ENCODE data around the gene LSM14A.

Gene LSM14A

GRCh38 chr19:34134190-34135053 is 37.9 kb upstream of the LSM14A start (continued):
- TF ChIP-seq ZNF214 (tag by site-specific recombination; IDR thresholded peaks at IDR 0.05; ENCODE audit: borderline replicate concordance): no peak
- TF ChIP-seq, protein P1, sequence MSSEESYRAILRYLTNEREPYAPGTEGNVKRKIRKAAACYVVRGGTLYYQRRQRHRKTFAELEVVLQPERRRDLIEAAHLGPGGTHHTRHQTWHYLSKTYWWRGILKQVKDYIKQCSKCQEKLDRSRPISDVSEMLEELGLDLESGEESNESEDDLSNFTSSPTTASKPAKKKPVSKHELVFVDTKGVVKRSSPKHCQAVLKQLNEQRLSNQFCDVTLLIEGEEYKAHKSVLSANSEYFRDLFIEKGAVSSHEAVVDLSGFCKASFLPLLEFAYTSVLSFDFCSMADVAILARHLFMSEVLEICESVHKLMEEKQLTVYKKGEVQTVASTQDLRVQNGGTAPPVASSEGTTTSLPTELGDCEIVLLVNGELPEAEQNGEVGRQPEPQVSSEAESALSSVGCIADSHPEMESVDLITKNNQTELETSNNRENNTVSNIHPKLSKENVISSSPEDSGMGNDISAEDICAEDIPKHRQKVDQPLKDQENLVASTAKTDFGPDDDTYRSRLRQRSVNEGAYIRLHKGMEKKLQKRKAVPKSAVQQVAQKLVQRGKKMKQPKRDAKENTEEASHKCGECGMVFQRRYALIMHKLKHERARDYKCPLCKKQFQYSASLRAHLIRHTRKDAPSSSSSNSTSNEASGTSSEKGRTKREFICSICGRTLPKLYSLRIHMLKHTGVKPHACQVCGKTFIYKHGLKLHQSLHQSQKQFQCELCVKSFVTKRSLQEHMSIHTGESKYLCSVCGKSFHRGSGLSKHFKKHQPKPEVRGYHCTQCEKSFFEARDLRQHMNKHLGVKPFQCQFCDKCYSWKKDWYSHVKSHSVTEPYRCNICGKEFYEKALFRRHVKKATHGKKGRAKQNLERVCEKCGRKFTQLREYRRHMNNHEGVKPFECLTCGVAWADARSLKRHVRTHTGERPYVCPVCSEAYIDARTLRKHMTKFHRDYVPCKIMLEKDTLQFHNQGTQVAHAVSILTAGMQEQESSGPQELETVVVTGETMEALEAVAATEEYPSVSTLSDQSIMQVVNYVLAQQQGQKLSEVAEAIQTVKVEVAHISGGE (tag by site-specific recombination; conservative IDR thresholded peaks at IDR 0.05; ENCODE audit: low read depth): peak; percentile 44
- TF ChIP-seq, protein P2, sequence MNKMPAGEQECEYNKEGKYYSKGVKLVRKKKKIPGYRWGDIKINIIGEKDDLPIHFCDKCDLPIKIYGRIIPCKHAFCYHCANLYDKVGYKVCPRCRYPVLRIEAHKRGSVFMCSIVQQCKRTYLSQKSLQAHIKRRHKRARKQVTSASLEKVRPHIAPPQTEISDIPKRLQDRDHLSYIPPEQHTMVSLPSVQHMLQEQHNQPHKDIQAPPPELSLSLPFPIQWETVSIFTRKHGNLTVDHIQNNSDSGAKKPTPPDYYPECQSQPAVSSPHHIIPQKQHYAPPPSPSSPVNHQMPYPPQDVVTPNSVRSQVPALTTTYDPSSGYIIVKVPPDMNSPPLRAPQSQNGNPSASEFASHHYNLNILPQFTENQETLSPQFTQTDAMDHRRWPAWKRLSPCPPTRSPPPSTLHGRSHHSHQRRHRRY (tag by site-specific recombination; IDR thresholded peaks at IDR 0.05): 0 out of 2 replicates have a peak, but pooled peaks have one; percentile 78
- peak; percentile 96 for TF ChIP-seq ZNF692 (tag by site-specific recombination; IDR thresholded peaks at IDR 0.05)
- no peak for TF ChIP-seq ZNF169 (tag by site-specific recombination; IDR thresholded peaks at IDR 0.05)
- TF ChIP-seq KLF7 (tag by site-specific recombination; IDR thresholded peaks at IDR 0.05; ENCODE audit: borderline replicate concordance): peak; percentile 93; the same call in 1 of the 2 replicates
- no peak for TF ChIP-seq YY1 (tag by site-specific recombination; IDR thresholded peaks at IDR 0.05)
- TF ChIP-seq ZNF670 (tag by site-specific recombination; IDR thresholded peaks at IDR 0.05; ENCODE audit: low read depth): no peak
- no peak for TF ChIP-seq ZNF16 (tag by site-specific recombination; IDR thresholded peaks at IDR 0.05; ENCODE audit: low read depth)
- no peak for TF ChIP-seq PRDM1 (tag by site-specific recombination; IDR thresholded peaks at IDR 0.05)
- TF ChIP-seq ZNF18 (tag by site-specific recombination; IDR thresholded peaks at IDR 0.05): 0 out of 2 replicates have a peak, but pooled peaks have one; percentile 11
- TF ChIP-seq, protein P3, sequence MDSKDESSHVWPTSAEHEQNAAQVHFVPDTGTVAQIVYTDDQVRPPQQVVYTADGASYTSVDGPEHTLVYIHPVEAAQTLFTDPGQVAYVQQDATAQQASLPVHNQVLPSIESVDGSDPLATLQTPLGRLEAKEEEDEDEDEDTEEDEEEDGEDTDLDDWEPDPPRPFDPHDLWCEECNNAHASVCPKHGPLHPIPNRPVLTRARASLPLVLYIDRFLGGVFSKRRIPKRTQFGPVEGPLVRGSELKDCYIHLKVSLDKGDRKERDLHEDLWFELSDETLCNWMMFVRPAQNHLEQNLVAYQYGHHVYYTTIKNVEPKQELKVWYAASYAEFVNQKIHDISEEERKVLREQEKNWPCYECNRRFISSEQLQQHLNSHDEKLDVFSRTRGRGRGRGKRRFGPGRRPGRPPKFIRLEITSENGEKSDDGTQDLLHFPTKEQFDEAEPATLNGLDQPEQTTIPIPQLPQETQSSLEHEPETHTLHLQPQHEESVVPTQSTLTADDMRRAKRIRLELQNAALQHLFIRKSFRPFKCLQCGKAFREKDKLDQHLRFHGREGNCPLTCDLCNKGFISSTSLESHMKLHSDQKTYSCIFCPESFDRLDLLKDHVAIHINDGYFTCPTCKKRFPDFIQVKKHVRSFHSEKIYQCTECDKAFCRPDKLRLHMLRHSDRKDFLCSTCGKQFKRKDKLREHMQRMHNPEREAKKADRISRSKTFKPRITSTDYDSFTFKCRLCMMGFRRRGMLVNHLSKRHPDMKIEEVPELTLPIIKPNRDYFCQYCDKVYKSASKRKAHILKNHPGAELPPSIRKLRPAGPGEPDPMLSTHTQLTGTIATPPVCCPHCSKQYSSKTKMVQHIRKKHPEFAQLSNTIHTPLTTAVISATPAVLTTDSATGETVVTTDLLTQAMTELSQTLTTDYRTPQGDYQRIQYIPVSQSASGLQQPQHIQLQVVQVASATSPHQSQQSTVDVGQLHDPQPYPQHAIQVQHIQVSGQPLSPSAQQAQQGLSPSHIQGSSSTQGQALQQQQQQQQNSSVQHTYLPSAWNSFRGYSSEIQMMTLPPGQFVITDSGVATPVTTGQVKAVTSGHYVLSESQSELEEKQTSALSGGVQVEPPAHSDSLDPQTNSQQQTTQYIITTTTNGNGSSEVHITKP (tag by site-specific recombination; IDR thresholded peaks at IDR 0.05): peak; percentile 98
- TF ChIP-seq SP3 (tag by site-specific recombination; IDR thresholded peaks at IDR 0.05): peak; percentile 98
- no peak; the same call in 1 of the 2 replicates for TF ChIP-seq ZNF624 (tag by site-specific recombination; IDR thresholded peaks at IDR 0.05)
- no peak for TF ChIP-seq ZBTB1 (tag by site-specific recombination; IDR thresholded peaks at IDR 0.05)
- peak; percentile 92 for TF ChIP-seq IKZF3 (tag by site-specific recombination; IDR thresholded peaks at IDR 0.05)
- TF ChIP-seq, protein P4, sequence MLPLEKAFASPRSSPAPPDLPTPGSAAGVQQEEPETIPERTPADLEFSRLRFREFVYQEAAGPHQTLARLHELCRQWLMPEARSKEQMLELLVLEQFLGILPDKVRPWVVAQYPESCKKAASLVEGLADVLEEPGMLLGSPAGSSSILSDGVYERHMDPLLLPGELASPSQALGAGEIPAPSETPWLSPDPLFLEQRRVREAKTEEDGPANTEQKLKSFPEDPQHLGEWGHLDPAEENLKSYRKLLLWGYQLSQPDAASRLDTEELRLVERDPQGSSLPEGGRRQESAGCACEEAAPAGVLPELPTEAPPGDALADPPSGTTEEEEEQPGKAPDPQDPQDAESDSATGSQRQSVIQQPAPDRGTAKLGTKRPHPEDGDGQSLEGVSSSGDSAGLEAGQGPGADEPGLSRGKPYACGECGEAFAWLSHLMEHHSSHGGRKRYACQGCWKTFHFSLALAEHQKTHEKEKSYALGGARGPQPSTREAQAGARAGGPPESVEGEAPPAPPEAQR (tag by site-specific recombination; IDR thresholded peaks at IDR 0.05): peak; percentile 51
- no peak for TF ChIP-seq ZNF19 (tag by site-specific recombination; IDR thresholded peaks at IDR 0.05; ENCODE audit: low read depth)
- TF ChIP-seq, protein P5, sequence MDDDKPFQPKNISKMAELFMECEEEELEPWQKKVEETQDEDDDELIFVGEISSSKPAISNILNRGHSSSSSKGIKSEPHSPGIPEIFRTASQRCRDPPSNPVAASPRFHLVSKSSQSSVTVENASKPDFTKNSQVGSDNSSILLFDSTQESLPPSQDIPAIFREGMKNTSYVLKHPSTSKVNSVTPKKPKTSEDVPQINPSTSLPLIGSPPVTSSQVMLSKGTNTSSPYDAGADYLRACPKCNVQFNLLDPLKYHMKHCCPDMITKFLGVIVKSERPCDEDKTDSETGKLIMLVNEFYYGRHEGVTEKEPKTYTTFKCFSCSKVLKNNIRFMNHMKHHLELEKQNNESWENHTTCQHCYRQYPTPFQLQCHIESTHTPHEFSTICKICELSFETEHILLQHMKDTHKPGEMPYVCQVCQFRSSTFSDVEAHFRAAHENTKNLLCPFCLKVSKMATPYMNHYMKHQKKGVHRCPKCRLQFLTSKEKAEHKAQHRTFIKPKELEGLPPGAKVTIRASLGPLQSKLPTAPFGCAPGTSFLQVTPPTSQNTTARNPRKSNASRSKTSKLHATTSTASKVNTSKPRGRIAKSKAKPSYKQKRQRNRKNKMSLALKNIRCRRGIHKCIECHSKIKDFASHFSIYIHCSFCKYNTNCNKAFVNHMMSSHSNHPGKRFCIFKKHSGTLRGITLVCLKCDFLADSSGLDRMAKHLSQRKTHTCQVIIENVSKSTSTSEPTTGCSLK (tag by site-specific recombination; IDR thresholded peaks at IDR 0.05): no peak
- peak; percentile 92 for TF ChIP-seq ZFHX2 (tag by site-specific recombination; conservative IDR thresholded peaks at IDR 0.05)
- TF ChIP-seq, protein P6, sequence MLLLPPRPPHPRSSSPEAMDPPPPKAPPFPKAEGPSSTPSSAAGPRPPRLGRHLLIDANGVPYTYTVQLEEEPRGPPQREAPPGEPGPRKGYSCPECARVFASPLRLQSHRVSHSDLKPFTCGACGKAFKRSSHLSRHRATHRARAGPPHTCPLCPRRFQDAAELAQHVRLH (tag by site-specific recombination; IDR thresholded peaks at IDR 0.05): peak; percentile 42; the same call in 1 of the 2 replicates
- no peak for TF ChIP-seq ZNF747 (tag by site-specific recombination; IDR thresholded peaks at IDR 0.05)
